H9 (cell line): ENCODE data around the gene SURF1. TPM values are rescaled to one million over a fixed set of nuclear protein-coding genes. Genes with fewer than 3 reads are reported as not detected.
A peak's percentile ranks its signal among the peaks of the same experiment; 100 is the strongest.
"Not testable (repeated sequence)": the region's sequence is repeated elsewhere in the genome, so short reads cannot be mapped to it uniquely, and the experiment has no call there.

Experiments
- DNase-seq: peaks from one replicate; pipeline ENCODE4 v3.0.0-alpha.2; 2017
- H2AFZ ChIP-seq: one replicate; pipeline ENCODE4 v1.6.1; 2013; ENCODE audit warnings: mild to moderate bottlenecking, low read length, control low read depth, moderate library complexity
- H2AK5ac ChIP-seq: 2 replicates; pipeline ENCODE4 v1.6.1; 2013; ENCODE audit warnings: low read length, control low read depth, mixed read lengths; ENCODE audit not compliant: insufficient read length
- H2BK120ac ChIP-seq: one replicate; pipeline ENCODE4 v1.6.1; 2013; ENCODE audit warnings: low read depth, mild to moderate bottlenecking, low read length, control low read depth, inconsistent platforms; ENCODE audit not compliant: poor library complexity, severe bottlenecking
- H2BK12ac ChIP-seq: 2 replicates; pipeline ENCODE4 v1.6.1; 2013; ENCODE audit warnings: low read length, control low read depth, mixed read lengths, low read depth; ENCODE audit not compliant: insufficient read length
- H2BK15ac ChIP-seq: 2 replicates; pipeline ENCODE4 v1.6.1; 2013; ENCODE audit warnings: low read depth, low read length, control low read depth
- H2BK20ac ChIP-seq: one replicate; pipeline ENCODE4 v1.6.1; 2013; ENCODE audit warnings: low read depth, mild to moderate bottlenecking, low read length, control low read depth, inconsistent platforms; ENCODE audit not compliant: poor library complexity, severe bottlenecking
- H2BK5ac ChIP-seq: 2 replicates; pipeline ENCODE4 v1.6.1; 2013; ENCODE audit warnings: low read length, control low read depth, mixed read lengths; ENCODE audit not compliant: insufficient read length
- H3K14ac ChIP-seq: 2 replicates; pipeline ENCODE4 v1.6.1; 2013; ENCODE audit warnings: low read length, control low read depth; ENCODE audit not compliant: insufficient read depth
- H3K18ac ChIP-seq: 2 replicates; pipeline ENCODE4 v1.6.1; 2013; ENCODE audit warnings: low read depth, mild to moderate bottlenecking, mixed read lengths, low read length, control low read depth; ENCODE audit not compliant: insufficient read length
- H3K23ac ChIP-seq: 2 replicates; pipeline ENCODE4 v1.6.1; 2013; ENCODE audit warnings: low read length, control low read depth, mixed read lengths, low read depth; ENCODE audit not compliant: insufficient read length
- H3K23me2 ChIP-seq: 2 replicates; pipeline ENCODE4 v1.6.1; 2013; ENCODE audit warnings: low read depth, mild to moderate bottlenecking, mixed read lengths, low read length, control low read depth; ENCODE audit not compliant: insufficient read length, poor library complexity, severe bottlenecking
- H3K27ac ChIP-seq: 2 replicates; pipeline ENCODE4 v1.5.1; 2013; ENCODE audit warnings: low read length, control low read depth, mixed read lengths, low read depth; ENCODE audit not compliant: insufficient read length
- H3K27me3 ChIP-seq: 2 replicates; pipeline ENCODE4 v1.6.1; 2013; ENCODE audit warnings: low read length, control low read depth, inconsistent platforms; ENCODE audit not compliant: insufficient read depth
- H3K4ac ChIP-seq: 2 replicates; pipeline ENCODE4 v1.6.1; 2013; ENCODE audit warnings: low read depth, mild to moderate bottlenecking, control low read depth, inconsistent platforms, low read length, moderate library complexity
- H3K4me1 ChIP-seq: 2 replicates; pipeline ENCODE4 v1.6.1; 2013; ENCODE audit warnings: low read length, control low read depth, inconsistent platforms; ENCODE audit not compliant: insufficient read depth
- H3K4me2 ChIP-seq: 2 replicates; pipeline ENCODE4 v1.6.1; 2013; ENCODE audit warnings: low read length, control low read depth, mixed read lengths; ENCODE audit not compliant: insufficient read length, insufficient read depth
- H3K56ac ChIP-seq: 2 replicates; pipeline ENCODE4 v1.6.1; 2013; ENCODE audit warnings: low read depth, mild to moderate bottlenecking, mixed read lengths, low read length, control low read depth; ENCODE audit not compliant: insufficient read length
- H3K79me1 ChIP-seq: 2 replicates; pipeline ENCODE4 v1.6.1; 2013; ENCODE audit warnings: low read depth, mild to moderate bottlenecking, moderate library complexity, low read length, control low read depth, inconsistent platforms; ENCODE audit not compliant: insufficient read depth, poor library complexity, severe bottlenecking
- H3K79me2 ChIP-seq: 2 replicates; pipeline ENCODE4 v1.6.1; 2013; ENCODE audit warnings: low read length, control low read depth, inconsistent platforms; ENCODE audit not compliant: insufficient read depth
- H3K9ac ChIP-seq: 2 replicates; pipeline ENCODE4 v1.6.1; 2013; ENCODE audit warnings: low read length, control low read depth, mixed read lengths; ENCODE audit not compliant: insufficient read length; ENCODE audit errors: extremely low read depth
- H3K9me3 ChIP-seq: one replicate; pipeline ENCODE4 v1.6.1; 2013; ENCODE audit warnings: low read depth, low read length, inconsistent platforms; ENCODE audit not compliant: control insufficient read depth
- H3T11ph ChIP-seq: one replicate; pipeline ENCODE4 v1.6.1; 2013; ENCODE audit warnings: mild to moderate bottlenecking, low read length, control low read depth, inconsistent platforms
- H4K20me1 ChIP-seq: one replicate; pipeline ENCODE4 v1.6.1; 2013; ENCODE audit not compliant: control insufficient read depth, insufficient read length, insufficient read depth
- H4K5ac ChIP-seq: 2 replicates; pipeline ENCODE4 v1.6.1; 2013; ENCODE audit warnings: low read depth, mild to moderate bottlenecking, mixed read lengths, low read length, control low read depth; ENCODE audit not compliant: insufficient read length
- H4K8ac ChIP-seq: replicated peaks from 2 replicates; pipeline ENCODE4 v1.6.1; 2013; ENCODE audit warnings: low read length, control low read depth, mixed read lengths, low read depth; ENCODE audit not compliant: insufficient read length
- H4K91ac ChIP-seq: 2 replicates; pipeline ENCODE4 v1.6.1; 2013; ENCODE audit warnings: low read depth, mild to moderate bottlenecking, moderate library complexity, mixed read lengths, low read length, control low read depth; ENCODE audit not compliant: insufficient read length
- H3K27ac Mint-ChIP-seq, 3 experiments: 2 replicates in 2 of 3; 3 replicates in 1 of 3; pipeline ENCODE4 v1.8.0; 2020 to 2021; ENCODE audit warnings: mixed read lengths in 3 of 3, mild to moderate bottlenecking in 1 of 3, moderate library complexity in 1 of 3
- H3K27me3 Mint-ChIP-seq: 2 replicates; pipeline ENCODE4 v1.8.0; 2021; ENCODE audit warnings: low read depth, mild to moderate bottlenecking, moderate library complexity, mixed read lengths
- H3K36me3 Mint-ChIP-seq, 3 experiments: 2 replicates in 2 of 3; 3 replicates in 1 of 3; pipeline ENCODE4 v1.8.0; 2020 to 2021; ENCODE audit warnings: low read depth in 3 of 3, mixed read lengths in 3 of 3; ENCODE audit not compliant: insufficient read depth in 1 of 3
- H3K4me1 Mint-ChIP-seq, 2 experiments: 2 replicates each; pipeline ENCODE4 v1.8.0; 2020; ENCODE audit warnings: mixed read lengths in 2 of 2
- H3K4me3 Mint-ChIP-seq, 2 experiments: 2 replicates in 1 of 2; 3 replicates in 1 of 2; pipeline ENCODE4 v1.8.0; 2020 to 2021; ENCODE audit warnings: mild to moderate bottlenecking in 2 of 2, mixed read lengths in 2 of 2, moderate library complexity in 1 of 2
- H3K9me3 Mint-ChIP-seq, 2 experiments: 2 replicates in 1 of 2; 3 replicates in 1 of 2; pipeline ENCODE4 v1.8.0; 2020; ENCODE audit warnings: mild to moderate bottlenecking in 2 of 2, mixed read lengths in 2 of 2, moderate library complexity in 1 of 2
- CTCF ChIP-seq: fragments of 200-600 bp; sonication (generic); conservative IDR thresholded peaks from 3 replicates; pipeline ENCODE4 v1.8.0; 2021; ENCODE audit warnings: antibody characterized with exemption, mild to moderate bottlenecking
- WGBS: extraction: QIAGEN DNeasy Blood & Tissue Kit; methylation state at CpG from one replicate; pipeline ENCODE4 v1.1.7; 2013; ENCODE audit warnings: missing lambda C conversion rate, low lambda C conversion rate, mixed read lengths; ENCODE audit not compliant: insufficient read length; ENCODE audit errors: extremely low coverage; 5-methylcytosine and 5-hydroxymethylcytosine counted together
- total RNA-seq: library from RNA; stranded (reverse); gene quantifications from 2 replicates; pipeline ENCODE4 v1.2.1, GENCODE V29; 2021

Gene SURF1
- total RNA-seq, 1 experiment from 2014 or later, result 43.3 TPM

GRCh38 chr9:133327834-133328484, 28.3 kb downstream of the SURF1 start:
- H2BK120ac ChIP-seq, result no peak overlapping the region
- H4K5ac ChIP-seq, result no peak overlapping the region
- H3K4ac ChIP-seq, result no peak overlapping the region
- Mint-ChIP-seq H3K4me1 (0 out of 4 replicates have a peak, but pooled peaks cover 0 to 4% of the 10 kb centered on the region in 2 experiments), H3K9me3 (peaks cover 35 to 41% of the 10 kb centered on the region in 2 experiments), H3K27me3 (peaks cover 21% of the 10 kb centered on the region), H3K36me3 (peaks cover 26 to 36% (median 30%) of the 10 kb centered on the region in 3 experiments), H3K4me3 (no peak overlapping the region), H3K27ac (no peak overlapping the region)
- H3K9ac ChIP-seq, result no peak overlapping the region
- TF ChIP-seq CTCF, result no peak
- no CpG with 5 or more reads among the region's 10 CpGs for WGBS
- DNase-seq, result peak; percentile 18
- peaks cover 11% of the 10 kb centered on the region for H3K9me3 ChIP-seq
- H4K20me1 ChIP-seq, result no peaks in the 10 kb centered on the region
- no peak overlapping the region for H3K18ac ChIP-seq
- H3K79me2 ChIP-seq, result no peaks in the 10 kb centered on the region
- no peak overlapping the region for H4K91ac ChIP-seq
- no peak overlapping the region for H3K56ac ChIP-seq
- H3T11ph ChIP-seq, result no peak overlapping the region
- no peak overlapping the region for H2BK20ac ChIP-seq
- H3K27me3 ChIP-seq, result no peaks in the 10 kb centered on the region
- H3K27ac ChIP-seq, result no peak overlapping the region
- H2BK15ac ChIP-seq, result no peak overlapping the region
- no peak overlapping the region for H3K23ac ChIP-seq
- H3K4me1 ChIP-seq, result no peaks in the 10 kb centered on the region
- H4K8ac ChIP-seq, result no peak overlapping the region
- no peaks in the 10 kb centered on the region for H3K79me1 ChIP-seq
- H3K4me2 ChIP-seq, result no peak overlapping the region
- H2BK5ac ChIP-seq, result no peak overlapping the region
- no peak overlapping the region for H2AFZ ChIP-seq
- H2BK12ac ChIP-seq, result no peak overlapping the region
- H2AK5ac ChIP-seq, result no peak overlapping the region
- no peaks in the 10 kb centered on the region for H3K23me2 ChIP-seq
- H3K14ac ChIP-seq, result no peak overlapping the region

- H3K23me2 ChIP-seq, result not testable (repeated sequence)
- peaks cover 11% of the 10 kb centered on the region for H3K9me3 ChIP-seq
These were observed 29.3 kb downstream of the SURF1 start for GRCh38 chr9:133327021-133327420.

More at GRCh38 chr9:133327021-133327420, 29.3 kb downstream of the SURF1 start:
- H3K27me3 Mint-ChIP-seq, result peaks cover 26% of the 10 kb centered on the region
- H3K9me3 Mint-ChIP-seq, result peaks cover 35 to 41% of the 10 kb centered on the region in 2 experiments
- H2BK20ac ChIP-seq, H3K4me1 Mint-ChIP-seq, H3K9ac ChIP-seq, H2BK5ac ChIP-seq, H3K14ac ChIP-seq, H2AFZ ChIP-seq, H3K4me3 Mint-ChIP-seq, H2BK120ac ChIP-seq, H4K20me1 ChIP-seq, H3K27ac Mint-ChIP-seq, H4K5ac ChIP-seq, H4K91ac ChIP-seq, H3K79me2 ChIP-seq, H2BK15ac ChIP-seq, H3K4me1 ChIP-seq, H3K18ac ChIP-seq, H2AK5ac ChIP-seq, H4K8ac ChIP-seq, H3K4ac ChIP-seq, H3K27me3 ChIP-seq, H3K27ac ChIP-seq, H3K79me1 ChIP-seq, H3K23ac ChIP-seq, H3T11ph ChIP-seq, H2BK12ac ChIP-seq, H3K4me2 ChIP-seq, H3K56ac ChIP-seq, DNase-seq: not testable (repeated sequence)
- peaks cover 18 to 26% (median 21%) of the 10 kb centered on the region in 3 experiments for H3K36me3 Mint-ChIP-seq
- no CpG with 5 or more reads among the region's 6 CpGs for WGBS
